Endothelial cell (in vitro differentiated cells): ENCODE data around the gene CDCP2. TPM values are rescaled to one million over a fixed set of nuclear protein-coding genes. Genes with fewer than 3 reads are reported as not detected.

Experiments
- DNase-seq: peaks from one replicate; pipeline ENCODE4 v3.0.0; 2021; ENCODE audit warnings: low spot score
- H3K27ac Mint-ChIP-seq: one replicate; pipeline ENCODE4 v1.8.0; 2021; ENCODE audit warnings: mixed read lengths, inconsistent platforms; ENCODE audit not compliant: unreplicated experiment
- H3K27me3 Mint-ChIP-seq: one replicate; pipeline ENCODE4 v1.8.0; 2021; ENCODE audit warnings: mild to moderate bottlenecking, moderate library complexity, mixed read lengths, inconsistent platforms; ENCODE audit not compliant: unreplicated experiment
- H3K36me3 Mint-ChIP-seq: one replicate; pipeline ENCODE4 v1.8.0; 2021; ENCODE audit warnings: mild to moderate bottlenecking, low read depth, mixed read lengths, inconsistent platforms; ENCODE audit not compliant: unreplicated experiment
- H3K4me1 Mint-ChIP-seq: one replicate; pipeline ENCODE4 v1.8.0; 2021; ENCODE audit warnings: mild to moderate bottlenecking, mixed read lengths, inconsistent platforms; ENCODE audit not compliant: unreplicated experiment
- H3K4me3 Mint-ChIP-seq: one replicate; pipeline ENCODE4 v1.8.0; 2021; ENCODE audit warnings: mild to moderate bottlenecking, mixed read lengths, inconsistent platforms; ENCODE audit not compliant: unreplicated experiment
- H3K9me3 Mint-ChIP-seq: one replicate; pipeline ENCODE4 v1.8.0; 2021; ENCODE audit warnings: mixed read lengths, inconsistent platforms; ENCODE audit not compliant: unreplicated experiment
- total RNA-seq: library from RNA; stranded (reverse); fragmentation: NEBNext Ultra II Directional; extraction: Animal tissue kit (Norgen Biotek cat#: 25700); gene quantifications from one replicate; pipeline ENCODE4 v1.2.1, GENCODE V29; 2021; ENCODE audit not compliant: unreplicated experiment
- TF ChIP-seq, protein P1 (sequence below): fragments of 200-600 bp; sonication (generic); IDR thresholded peaks from one replicate; pipeline ENCODE4 v1.5.0; 2021; ENCODE audit warnings: antibody characterized with exemption; ENCODE audit not compliant: unreplicated experiment

Gene CDCP2
- total RNA-seq, 1 donor from 2014 or later, result 0.36 TPM

DNA sequence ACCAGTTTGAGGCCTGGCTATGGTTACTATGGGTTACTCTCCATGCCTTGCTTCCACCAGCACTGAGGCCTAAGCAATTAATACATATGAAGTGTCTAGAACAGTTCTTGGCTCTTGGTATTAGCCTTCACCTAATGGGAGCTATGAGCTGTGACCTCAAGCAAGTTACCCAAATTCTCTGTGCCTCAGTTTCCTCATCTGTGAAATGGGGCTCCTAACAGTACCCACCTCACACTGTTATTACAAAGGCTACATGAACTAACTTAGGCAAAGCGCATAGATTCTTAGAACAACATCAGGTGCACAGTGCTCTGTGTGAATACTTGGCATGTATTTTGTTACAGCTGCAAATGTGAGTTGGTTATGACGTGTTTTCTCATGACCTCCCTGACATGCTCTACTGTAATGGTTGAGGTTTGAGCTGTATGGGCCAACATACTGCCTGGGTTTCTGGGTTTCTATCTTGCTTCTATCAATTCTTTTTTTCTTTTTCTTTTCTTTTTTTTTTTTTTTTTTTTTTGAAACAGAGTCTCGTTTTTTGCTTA is 26.5 kb downstream of the CDCP2 start:
- Mint-ChIP-seq H3K4me3 (no peak overlapping the region), H3K36me3 (peaks cover 3% of the 10 kb centered on the region), H3K4me1 (peaks cover 22% of the 10 kb centered on the region), H3K27ac (no peak overlapping the region), H3K9me3 (no peaks in the 10 kb centered on the region), H3K27me3 (peaks cover 13% of the 10 kb centered on the region)
- TF ChIP-seq, protein P1, sequence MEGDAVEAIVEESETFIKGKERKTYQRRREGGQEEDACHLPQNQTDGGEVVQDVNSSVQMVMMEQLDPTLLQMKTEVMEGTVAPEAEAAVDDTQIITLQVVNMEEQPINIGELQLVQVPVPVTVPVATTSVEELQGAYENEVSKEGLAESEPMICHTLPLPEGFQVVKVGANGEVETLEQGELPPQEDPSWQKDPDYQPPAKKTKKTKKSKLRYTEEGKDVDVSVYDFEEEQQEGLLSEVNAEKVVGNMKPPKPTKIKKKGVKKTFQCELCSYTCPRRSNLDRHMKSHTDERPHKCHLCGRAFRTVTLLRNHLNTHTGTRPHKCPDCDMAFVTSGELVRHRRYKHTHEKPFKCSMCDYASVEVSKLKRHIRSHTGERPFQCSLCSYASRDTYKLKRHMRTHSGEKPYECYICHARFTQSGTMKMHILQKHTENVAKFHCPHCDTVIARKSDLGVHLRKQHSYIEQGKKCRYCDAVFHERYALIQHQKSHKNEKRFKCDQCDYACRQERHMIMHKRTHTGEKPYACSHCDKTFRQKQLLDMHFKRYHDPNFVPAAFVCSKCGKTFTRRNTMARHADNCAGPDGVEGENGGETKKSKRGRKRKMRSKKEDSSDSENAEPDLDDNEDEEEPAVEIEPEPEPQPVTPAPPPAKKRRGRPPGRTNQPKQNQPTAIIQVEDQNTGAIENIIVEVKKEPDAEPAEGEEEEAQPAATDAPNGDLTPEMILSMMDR, result no peak
- no peak for DNase-seq

- Mint-ChIP-seq H3K36me3 (peaks cover 3% of the 10 kb centered on the region), H3K4me1 (peaks cover 22% of the 10 kb centered on the region), H3K27me3 (peaks cover 13% of the 10 kb centered on the region), H3K27ac (no peak overlapping the region), H3K4me3 (no peak overlapping the region), H3K9me3 (no peaks in the 10 kb centered on the region)
- TF ChIP-seq, protein P1, result no peak
- no peak for DNase-seq
Observed at GRCh38 chr1:54125386-54126070, 27.3 kb downstream of the CDCP2 start.

DNA sequence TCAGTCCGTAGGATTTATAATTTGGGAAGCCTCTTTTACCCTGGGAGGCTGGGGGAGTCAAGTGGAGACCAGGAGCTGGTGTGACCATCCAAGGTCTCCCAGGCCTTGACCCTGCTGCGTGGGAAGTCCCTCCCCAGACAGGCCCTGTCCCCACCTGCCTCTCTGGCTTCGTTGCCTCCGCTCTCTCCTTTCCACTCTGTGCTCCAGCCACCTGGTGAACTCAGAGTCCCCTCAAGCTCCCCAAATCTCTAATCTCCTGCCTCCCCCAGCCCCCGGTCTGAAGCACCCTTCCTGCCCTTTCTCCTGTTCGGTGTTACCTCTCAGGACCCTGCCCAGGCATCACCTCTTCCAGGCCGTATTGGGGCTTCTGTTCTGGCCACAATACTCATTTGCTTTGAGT is 27.9 kb downstream of the CDCP2 start:
- TF ChIP-seq, protein P1, result no peak
- Mint-ChIP-seq H3K4me3 (no peak overlapping the region), H3K4me1 (peaks cover 22% of the 10 kb centered on the region), H3K9me3 (no peaks in the 10 kb centered on the region), H3K36me3 (peaks cover 3% of the 10 kb centered on the region), H3K27ac (no peak overlapping the region), H3K27me3 (peaks cover 13% of the 10 kb centered on the region)
- DNase-seq, result no peak

DNA sequence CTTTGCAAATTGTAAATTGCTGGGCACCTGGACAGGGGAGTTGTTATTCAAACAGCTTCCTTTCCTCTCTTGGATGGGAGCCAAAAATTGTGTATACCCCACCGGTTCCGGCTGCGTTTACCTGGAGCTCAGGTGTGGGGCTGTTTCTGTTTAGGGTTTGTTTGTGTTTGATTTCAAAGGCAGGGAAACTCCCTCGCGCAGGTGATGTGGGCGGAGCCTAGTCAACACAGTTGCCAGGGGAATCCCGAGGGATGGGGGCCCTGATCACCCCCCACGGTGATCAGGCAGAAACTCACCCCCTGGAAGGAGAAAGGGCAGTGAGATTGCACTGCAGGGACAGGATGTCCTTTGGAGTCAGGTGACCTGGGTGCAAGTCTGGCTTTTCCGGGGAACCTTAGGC is 28.3 kb downstream of the CDCP2 start:
- DNase-seq, result no peak
- Mint-ChIP-seq H3K4me3 (no peak overlapping the region), H3K9me3 (no peaks in the 10 kb centered on the region), H3K36me3 (peaks cover 3% of the 10 kb centered on the region), H3K4me1 (peaks cover 22% of the 10 kb centered on the region), H3K27me3 (peaks cover 13% of the 10 kb centered on the region), H3K27ac (no peak overlapping the region)
- TF ChIP-seq, protein P1, result no peak

GRCh38 chr1:54122992-54123391 is 29.8 kb downstream of the CDCP2 start:
- H3K27ac Mint-ChIP-seq, result no peak overlapping the region
- no peak for DNase-seq

More at GRCh38 chr1:54122992-54123391, 29.8 kb downstream of the CDCP2 start:
- Mint-ChIP-seq H3K36me3 (peaks cover 3% of the 10 kb centered on the region), H3K4me1 (peaks cover 22% of the 10 kb centered on the region), H3K9me3 (no peaks in the 10 kb centered on the region), H3K4me3 (no peak overlapping the region), H3K27me3 (peaks cover 12% of the 10 kb centered on the region)
- TF ChIP-seq, protein P1, result no peak
